Inflammatory macrophage treated with lipopolysaccharide for 1 hour (primary cell): Measurements from ENCODE around the gene KCNK17.
A peak's percentile ranks its signal among the peaks of the same experiment; 100 is the strongest.

Source experiments
- DNase-seq, 2 donors: peaks; one replicate each; pipeline ENCODE4 v3.0.0-alpha.2; 2020 to 2022

The KCNK17 gene

GRCh38 chr6:39314273-39314795, at the start of gene KCNK17:
Gene KCNK17, minus strand, starts transcription at chr6:39314419. Its CDS starts 99 bp downstream, at chr6:39314320.
- DNase-seq: no peak

GRCh38 chr6:39363280-39363679, 49.1 kb upstream of the KCNK17 start:
- DNase-seq: no peak

- no peak for DNase-seq
Measured at GRCh38 chr6:39362487-39362865, 48.3 kb upstream of the KCNK17 start.

- DNase-seq: peak; percentile 29 to 76
Measured at GRCh38 chr6:39361657-39362486, 47.7 kb upstream of the KCNK17 start.

GRCh38 chr6:39360378-39360777, 46.2 kb upstream of the KCNK17 start:
- DNase-seq: no peak

- no peak for DNase-seq
Measured at GRCh38 chr6:39357998-39358686, 43.9 kb upstream of the KCNK17 start.

- DNase-seq: no peak
Measured at GRCh38 chr6:39353698-39354315, 39.6 kb upstream of the KCNK17 start.

- no peak for DNase-seq
Measured at GRCh38 chr6:39350723-39351505, 36.7 kb upstream of the KCNK17 start.

- no peak for DNase-seq
Measured at GRCh38 chr6:39348740-39349139, 34.5 kb upstream of the KCNK17 start.

- peak; percentile 28 to 80 for DNase-seq
Measured at GRCh38 chr6:39347906-39348585, 33.8 kb upstream of the KCNK17 start.

GRCh38 chr6:39347206-39347605, 33.0 kb upstream of the KCNK17 start:
- no peak for DNase-seq

GRCh38 chr6:39344821-39345280, 30.6 kb upstream of the KCNK17 start:
- DNase-seq: no peak

GRCh38 chr6:39343396-39343870, 29.2 kb upstream of the KCNK17 start:
- no peak for DNase-seq

GRCh38 chr6:39342692-39343395, 28.6 kb upstream of the KCNK17 start:
- DNase-seq: no peak

GRCh38 chr6:39341937-39342336, 27.7 kb upstream of the KCNK17 start:
- DNase-seq: peak in 1 of 2 donors; percentile 22

- DNase-seq: no peak
Measured at GRCh38 chr6:39341352-39341751, 27.1 kb upstream of the KCNK17 start.

GRCh38 chr6:39339868-39340550, 25.8 kb upstream of the KCNK17 start:
- peak in 1 of 2 donors; percentile 13 for DNase-seq

- no peak for DNase-seq
Measured at GRCh38 chr6:39339096-39339867, 25.1 kb upstream of the KCNK17 start.

GRCh38 chr6:39338397-39338796, 24.2 kb upstream of the KCNK17 start:
- DNase-seq: no peak
